ENCODE data around the gene FBRSL1. TPM values are rescaled to one million over a fixed set of nuclear protein-coding genes. Genes with fewer than 3 reads are reported as not detected.

The FBRSL1 gene
- total RNA-seq, 1 donor from 2014 or later = 211 TPM

- H3K36me3 Mint-ChIP-seq (ENCODE audit: unreplicated experiment) = peaks cover 4% of the 10 kb centered on the region
These were observed 9.3 kb upstream of the FBRSL1 start for GRCh38 chr12:132480623-132481132.

GRCh38 chr12:132481345-132481744 lies 8.6 kb upstream of the FBRSL1 start:
- no peaks in the 10 kb centered on the region for H3K36me3 Mint-ChIP-seq (ENCODE audit: unreplicated experiment)
- peaks cover 15% of the 10 kb centered on the region for H3K27me3 Mint-ChIP-seq (ENCODE audit: unreplicated experiment)
- H3K4me1 Mint-ChIP-seq (ENCODE audit: low read depth, unreplicated experiment) = peaks cover 12% of the 10 kb centered on the region
- peak overlapping the region; percentile 20 for H3K4me3 Mint-ChIP-seq (ENCODE audit: unreplicated experiment)
- peak overlapping the region; percentile 59 for H3K27ac Mint-ChIP-seq (ENCODE audit: unreplicated experiment)
- DNase-seq = no peak
- peaks cover 4% of the 10 kb centered on the region for H3K9me3 Mint-ChIP-seq (ENCODE audit: unreplicated experiment)
- no peak for TF ChIP-seq CTCF (IDR thresholded peaks at IDR 0.05; ENCODE audit: partially characterized antibody, unreplicated experiment)

More at GRCh38 chr12:132480623-132481132, 9.3 kb upstream of the FBRSL1 start:
- Mint-ChIP-seq H3K4me1 (ENCODE audit: low read depth, unreplicated experiment) (peaks cover 12% of the 10 kb centered on the region), H3K27ac (ENCODE audit: unreplicated experiment) (peak overlapping the region; percentile 84), H3K9me3 (ENCODE audit: unreplicated experiment) (peaks cover 8% of the 10 kb centered on the region), H3K4me3 (ENCODE audit: unreplicated experiment) (peak overlapping the region; percentile 20), H3K27me3 (ENCODE audit: unreplicated experiment) (peaks cover 14% of the 10 kb centered on the region)
- TF ChIP-seq CTCF (IDR thresholded peaks at IDR 0.05; ENCODE audit: partially characterized antibody, unreplicated experiment) = no peak
- DNase-seq = no peak

GRCh38 chr12:132481771-132482745 lies 7.9 kb upstream of the FBRSL1 start:
- Mint-ChIP-seq H3K4me1 (ENCODE audit: low read depth, unreplicated experiment) (peaks cover 13% of the 10 kb centered on the region), H3K36me3 (ENCODE audit: unreplicated experiment) (no peaks in the 10 kb centered on the region), H3K27ac (ENCODE audit: unreplicated experiment) (peak overlapping the region; percentile 59), H3K27me3 (ENCODE audit: unreplicated experiment) (peaks cover 15% of the 10 kb centered on the region), H3K4me3 (ENCODE audit: unreplicated experiment) (no peak overlapping the region), H3K9me3 (ENCODE audit: unreplicated experiment) (peaks cover 4% of the 10 kb centered on the region)
- no peak for TF ChIP-seq CTCF (IDR thresholded peaks at IDR 0.05; ENCODE audit: partially characterized antibody, unreplicated experiment)
- DNase-seq = no peak

DNA sequence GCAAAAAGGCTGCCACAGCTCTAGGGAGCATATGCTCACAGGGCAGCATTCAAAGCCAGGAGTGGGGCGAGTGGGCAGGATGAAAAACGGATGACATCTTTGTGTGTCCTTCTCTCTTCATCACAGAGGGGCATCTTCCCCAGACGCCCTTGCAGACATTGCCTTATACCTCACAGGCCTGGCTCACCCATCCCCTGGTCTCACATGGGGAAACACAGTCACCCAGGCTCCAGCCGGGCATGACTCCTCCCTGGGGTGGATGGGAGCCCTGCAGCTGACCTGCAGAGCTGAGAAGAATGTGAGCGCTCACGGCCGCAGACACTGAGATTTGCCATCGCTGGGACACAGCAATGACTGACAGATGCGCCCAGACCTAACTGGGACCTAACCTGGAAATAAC lies 7.2 kb upstream of the FBRSL1 start:
- no peak for TF ChIP-seq CTCF (IDR thresholded peaks at IDR 0.05; ENCODE audit: partially characterized antibody, unreplicated experiment)

GRCh38 chr12:132483208-132483607 lies 6.7 kb upstream of the FBRSL1 start:
- no peaks in the 10 kb centered on the region for H3K36me3 Mint-ChIP-seq (ENCODE audit: unreplicated experiment)
- peaks cover 14% of the 10 kb centered on the region for H3K4me1 Mint-ChIP-seq (ENCODE audit: low read depth, unreplicated experiment)
- peaks cover 16% of the 10 kb centered on the region for H3K27me3 Mint-ChIP-seq (ENCODE audit: unreplicated experiment)
- peaks cover 5% of the 10 kb centered on the region for H3K9me3 Mint-ChIP-seq (ENCODE audit: unreplicated experiment)
- DNase-seq = no peak
- H3K4me3 Mint-ChIP-seq (ENCODE audit: unreplicated experiment) = no peak overlapping the region
- no peak for TF ChIP-seq CTCF (IDR thresholded peaks at IDR 0.05; ENCODE audit: partially characterized antibody, unreplicated experiment)
- no peak overlapping the region for H3K27ac Mint-ChIP-seq (ENCODE audit: unreplicated experiment)

More for the DNA sequence above, 7.2 kb upstream of the FBRSL1 start:
- no peak for DNase-seq
- no peaks in the 10 kb centered on the region for H3K36me3 Mint-ChIP-seq (ENCODE audit: unreplicated experiment)
- no peak overlapping the region for H3K4me3 Mint-ChIP-seq (ENCODE audit: unreplicated experiment)
- H3K27ac Mint-ChIP-seq (ENCODE audit: unreplicated experiment) = no peak overlapping the region
- H3K9me3 Mint-ChIP-seq (ENCODE audit: unreplicated experiment) = peaks cover 4% of the 10 kb centered on the region
- H3K27me3 Mint-ChIP-seq (ENCODE audit: unreplicated experiment) = peaks cover 15% of the 10 kb centered on the region
- H3K4me1 Mint-ChIP-seq (ENCODE audit: low read depth, unreplicated experiment) = peaks cover 14% of the 10 kb centered on the region

All from glutamatergic neuron (in vitro differentiated cells).